Mucosa of rectum (tissue), 2 donors: ENCODE results near the gene OR4C5.
"Not testable (repeated sequence)": the region's sequence is repeated elsewhere in the genome, so short reads cannot be mapped to it uniquely, and the experiment has no call there.

Experiments used
- H3K27ac ChIP-seq, 2 donors: one replicate each; pipeline ENCODE4 v1.7.0; 2013; ENCODE audit warnings: inconsistent platforms in 2 of 2, low read depth in 2 of 2, low read length in 2 of 2
- H3K27me3 ChIP-seq, 2 donors: one replicate each; pipeline ENCODE4 v1.7.0; 2013; ENCODE audit warnings: low read length in 2 of 2; ENCODE audit not compliant: control insufficient read depth in 2 of 2, insufficient read depth in 2 of 2
- H3K36me3 ChIP-seq, 2 donors: one replicate each; pipeline ENCODE4 v1.7.0; 2013; ENCODE audit warnings: low read length in 2 of 2; ENCODE audit not compliant: control insufficient read depth in 2 of 2, insufficient read depth in 2 of 2
- H3K4me1 ChIP-seq, 2 donors: one replicate each; pipeline ENCODE4 v1.7.0; 2013; ENCODE audit warnings: low read length in 2 of 2, mild to moderate bottlenecking in 1 of 2; ENCODE audit not compliant: control insufficient read depth in 2 of 2, insufficient read depth in 2 of 2
- H3K4me3 ChIP-seq, 2 donors: one replicate each; pipeline ENCODE4 v1.7.0; 2013; ENCODE audit warnings: low read length in 2 of 2
- H3K9ac ChIP-seq, 2 donors: one replicate each; pipeline ENCODE4 v1.7.0; 2013; ENCODE audit warnings: low read length in 2 of 2, low read depth in 1 of 2, mild to moderate bottlenecking in 1 of 2
- H3K9me3 ChIP-seq, 2 donors: one replicate each; pipeline ENCODE4 v1.7.0; 2013; ENCODE audit warnings: low read length in 2 of 2; ENCODE audit not compliant: control insufficient read depth in 2 of 2
- donor health status: healthy.
- donor health status: Normal muscosa, but diverticular disease.

The OR4C5 gene

GRCh38 chr11:48366365-48366764 is at the start of gene OR4C5:
Gene OR4C5 (minus strand): TSS chr11:48366465. CDS start chr11:48366465, 0 bp downstream.
- H3K4me3 ChIP-seq: no peak within 1 kb of the TSS
- no peak within 1 kb of the TSS for H3K27ac ChIP-seq
- no peaks in the 10 kb centered on the region for H3K27me3 ChIP-seq
- H3K9me3 ChIP-seq: no peaks in the 10 kb centered on the region
- no peak within 1 kb of the TSS for H3K9ac ChIP-seq
- no peaks in the 10 kb centered on the region for H3K4me1 ChIP-seq
- H3K36me3 ChIP-seq: no peaks in the 10 kb centered on the region

DNA sequence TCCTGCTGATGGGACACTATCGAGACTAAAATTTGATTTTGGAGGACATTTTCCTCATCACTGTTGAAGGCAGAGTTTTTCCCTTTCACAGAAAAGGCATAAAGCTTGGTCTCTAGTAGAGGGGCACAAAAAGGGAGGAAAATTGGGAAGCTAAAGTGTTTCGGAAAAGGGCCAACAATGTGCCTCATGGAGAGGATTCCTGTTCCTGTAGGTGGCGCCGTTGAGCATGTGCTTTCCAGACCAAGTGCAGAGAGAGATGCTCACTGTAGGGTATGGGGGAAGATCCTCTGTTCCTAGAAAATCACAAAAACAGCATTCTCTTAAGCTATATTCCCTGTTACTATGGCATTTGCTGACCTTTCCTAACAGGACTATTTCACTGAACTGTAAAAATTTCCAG is 18.4 kb upstream of the OR4C5 start:
- no peaks in the 10 kb centered on the region for H3K36me3 ChIP-seq
- no peaks in the 10 kb centered on the region for H3K27me3 ChIP-seq
- no peak overlapping the region for H3K27ac ChIP-seq
- no peaks in the 10 kb centered on the region for H3K4me1 ChIP-seq
- no peak overlapping the region for H3K9ac ChIP-seq
- H3K4me3 ChIP-seq: no peak overlapping the region
- no peaks in the 10 kb centered on the region for H3K9me3 ChIP-seq

GRCh38 chr11:48384151-48384550 is 17.9 kb upstream of the OR4C5 start:
- H3K9me3 ChIP-seq, H3K4me1 ChIP-seq, H3K36me3 ChIP-seq, H3K27ac ChIP-seq, H3K27me3 ChIP-seq, H3K4me3 ChIP-seq, H3K9ac ChIP-seq: not testable (repeated sequence)

GRCh38 chr11:48361289-48361688 is 5.0 kb downstream of the OR4C5 start:
- H3K27ac ChIP-seq, H3K27me3 ChIP-seq, H3K9ac ChIP-seq, H3K4me3 ChIP-seq, H3K4me1 ChIP-seq, H3K36me3 ChIP-seq, H3K9me3 ChIP-seq: not testable (repeated sequence)

DNA sequence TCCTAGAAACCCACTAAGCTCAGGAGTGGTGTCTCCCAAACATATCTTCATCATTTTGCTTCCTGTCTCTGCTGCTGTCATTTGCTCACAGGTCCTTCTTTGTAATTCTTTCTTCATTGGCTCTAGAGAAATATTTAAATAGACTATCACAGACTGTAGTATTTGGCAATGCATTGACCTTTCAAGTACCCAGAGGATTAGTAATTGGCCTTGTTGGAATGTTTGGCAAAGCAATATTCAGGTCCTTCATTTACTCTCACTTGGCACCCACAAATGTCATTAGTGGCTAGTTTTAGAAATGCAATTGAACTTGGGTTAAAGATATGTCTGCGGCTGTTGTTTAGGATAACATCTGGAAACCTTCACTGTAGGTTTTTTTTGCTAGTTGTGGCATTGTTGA is 11.6 kb downstream of the OR4C5 start:
- H3K9ac ChIP-seq: no peak overlapping the region
- no peaks in the 10 kb centered on the region for H3K36me3 ChIP-seq
- H3K4me3 ChIP-seq: no peak overlapping the region
- H3K4me1 ChIP-seq: no peaks in the 10 kb centered on the region
- H3K27me3 ChIP-seq: no peaks in the 10 kb centered on the region
- no peak overlapping the region for H3K27ac ChIP-seq
- H3K9me3 ChIP-seq: no peaks in the 10 kb centered on the region

DNA sequence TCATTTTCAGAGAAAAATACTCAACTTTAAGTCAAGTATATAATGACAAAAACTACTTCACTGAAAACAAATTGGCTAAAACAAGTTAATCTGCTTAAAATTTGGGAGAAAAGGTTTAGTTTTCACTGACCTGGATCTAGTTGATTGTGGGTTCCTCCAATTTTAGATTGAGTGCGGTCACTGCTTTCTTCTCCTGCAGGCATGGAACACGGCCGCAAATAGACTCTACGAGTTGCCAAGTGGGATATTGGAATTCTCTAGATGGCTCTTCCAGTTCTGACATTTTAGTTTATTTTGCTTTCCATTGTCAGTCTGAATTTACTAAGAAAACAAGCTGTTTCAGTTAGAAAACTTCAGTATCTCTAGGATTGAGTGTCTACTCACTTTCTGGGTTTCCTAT is 12.3 kb downstream of the OR4C5 start:
- Histone ChIP-seq H3K27ac (no peak overlapping the region), H3K27me3 (no peaks in the 10 kb centered on the region), H3K9me3 (no peaks in the 10 kb centered on the region), H3K4me3 (no peak overlapping the region), H3K36me3 (no peaks in the 10 kb centered on the region), H3K9ac (no peak overlapping the region), H3K4me1 (no peaks in the 10 kb centered on the region)

- not testable (repeated sequence) for H3K27ac ChIP-seq, H3K27me3 ChIP-seq, H3K4me1 ChIP-seq, H3K9ac ChIP-seq, H3K9me3 ChIP-seq, H3K36me3 ChIP-seq, H3K4me3 ChIP-seq
Measured at GRCh38 chr11:48346286-48346685, 20.0 kb downstream of the OR4C5 start.

- H3K27me3 ChIP-seq, H3K9me3 ChIP-seq, H3K36me3 ChIP-seq, H3K4me1 ChIP-seq, H3K27ac ChIP-seq, H3K4me3 ChIP-seq, H3K9ac ChIP-seq: not testable (repeated sequence)
Measured at GRCh38 chr11:48342505-48342904, 23.8 kb downstream of the OR4C5 start.

DNA sequence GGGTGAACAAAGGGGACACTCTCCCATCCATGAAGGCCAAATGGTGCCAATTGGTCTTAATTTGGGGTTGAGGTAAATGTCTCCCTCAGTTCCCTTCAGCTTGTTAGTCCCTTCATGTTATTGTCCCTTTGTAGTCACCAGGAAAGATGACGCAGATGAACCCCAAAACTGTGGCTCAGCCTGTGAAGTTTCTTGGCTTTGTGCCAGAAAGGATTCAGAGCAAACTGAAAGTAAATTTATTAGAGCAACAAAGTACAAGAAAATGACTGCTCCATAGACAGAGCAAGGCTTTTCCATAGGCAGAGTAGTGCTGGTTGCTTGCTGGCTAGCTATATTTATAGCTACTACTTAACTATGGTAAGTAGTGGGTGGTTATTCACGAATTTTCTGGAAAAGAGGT is 24.8 kb downstream of the OR4C5 start:
- no peak overlapping the region for H3K4me3 ChIP-seq
- H3K27me3 ChIP-seq: no peaks in the 10 kb centered on the region
- no peaks in the 10 kb centered on the region for H3K36me3 ChIP-seq
- no peaks in the 10 kb centered on the region for H3K9me3 ChIP-seq
- no peaks in the 10 kb centered on the region for H3K4me1 ChIP-seq
- no peak overlapping the region for H3K9ac ChIP-seq
- no peak overlapping the region for H3K27ac ChIP-seq

DNA sequence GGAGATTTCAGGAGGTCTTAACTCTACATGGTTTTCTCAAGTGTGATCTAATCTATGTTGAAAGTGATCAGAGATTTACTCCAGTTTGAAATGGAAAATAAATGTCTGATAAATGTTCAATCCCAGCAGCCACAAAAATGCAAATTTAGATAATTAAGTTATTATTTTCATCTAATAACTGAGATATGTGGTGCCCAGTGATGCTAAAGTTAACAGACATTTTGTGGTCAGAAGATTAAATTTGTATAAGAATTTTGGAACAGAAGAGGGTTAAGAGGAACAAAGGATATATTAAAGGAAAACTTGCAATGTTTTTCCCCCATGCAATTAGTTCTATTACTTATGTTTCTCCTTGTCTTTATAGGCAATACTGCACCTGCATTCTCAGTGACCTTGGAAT is 41.6 kb downstream of the OR4C5 start, which contains the start of gene OR4C3:
Gene OR4C3 (plus strand): TSS at position 301 of the 400 bp plus-strand sequence. CDS start 102 bp downstream, outside the sequence.
- H3K4me1 ChIP-seq, H3K36me3 ChIP-seq: not testable (repeated sequence)

DNA sequence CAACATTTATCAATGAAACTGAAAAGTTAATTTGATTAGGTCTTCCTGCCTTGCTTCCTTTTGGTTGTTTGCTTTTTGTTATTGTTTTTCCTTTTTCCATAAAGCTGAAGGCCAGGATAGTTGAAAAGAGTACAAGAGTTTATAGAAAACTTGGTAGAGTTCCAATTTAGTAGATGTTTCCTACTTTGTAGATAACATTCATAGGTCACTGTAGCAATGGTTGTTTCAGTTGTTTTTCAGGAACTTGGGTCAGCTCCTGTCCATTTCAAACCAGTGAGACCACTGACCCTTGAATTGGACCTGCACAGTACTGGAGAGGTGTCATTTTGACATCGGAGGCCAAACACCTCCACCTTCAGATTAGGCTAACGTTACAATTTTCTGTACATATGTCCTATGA is 46.5 kb downstream of the OR4C5 start:
- not testable (repeated sequence) for H3K27me3 ChIP-seq, H3K4me3 ChIP-seq, H3K36me3 ChIP-seq, H3K9me3 ChIP-seq, H3K9ac ChIP-seq, H3K4me1 ChIP-seq, H3K27ac ChIP-seq

More for the DNA sequence above, 41.6 kb downstream of the OR4C5 start, which contains the start of gene OR4C3:
- H3K4me3 ChIP-seq, H3K27ac ChIP-seq, H3K27me3 ChIP-seq, H3K9ac ChIP-seq, H3K9me3 ChIP-seq: not testable (repeated sequence)
